H9 (cell line): ENCODE results near the gene POU2F2. TPM values are rescaled to one million over a fixed set of nuclear protein-coding genes. Genes with fewer than 3 reads are reported as not detected.

ENCODE experiments used
- DNase-seq: peaks from one replicate; pipeline ENCODE4 v3.0.0-alpha.2; 2017
- H2AFZ ChIP-seq: one replicate; pipeline ENCODE4 v1.6.1; 2013; ENCODE audit warnings: mild to moderate bottlenecking, low read length, control low read depth, moderate library complexity
- H2AK5ac ChIP-seq: 2 replicates; pipeline ENCODE4 v1.6.1; 2013; ENCODE audit warnings: low read length, control low read depth, mixed read lengths; ENCODE audit not compliant: insufficient read length
- H2BK120ac ChIP-seq: one replicate; pipeline ENCODE4 v1.6.1; 2013; ENCODE audit warnings: low read depth, mild to moderate bottlenecking, low read length, control low read depth, inconsistent platforms; ENCODE audit not compliant: poor library complexity, severe bottlenecking
- H2BK12ac ChIP-seq: 2 replicates; pipeline ENCODE4 v1.6.1; 2013; ENCODE audit warnings: low read length, control low read depth, mixed read lengths, low read depth; ENCODE audit not compliant: insufficient read length
- H2BK15ac ChIP-seq: 2 replicates; pipeline ENCODE4 v1.6.1; 2013; ENCODE audit warnings: low read depth, low read length, control low read depth
- H2BK20ac ChIP-seq: one replicate; pipeline ENCODE4 v1.6.1; 2013; ENCODE audit warnings: low read depth, mild to moderate bottlenecking, low read length, control low read depth, inconsistent platforms; ENCODE audit not compliant: poor library complexity, severe bottlenecking
- H2BK5ac ChIP-seq: 2 replicates; pipeline ENCODE4 v1.6.1; 2013; ENCODE audit warnings: low read length, control low read depth, mixed read lengths; ENCODE audit not compliant: insufficient read length
- H3K14ac ChIP-seq: 2 replicates; pipeline ENCODE4 v1.6.1; 2013; ENCODE audit warnings: low read length, control low read depth; ENCODE audit not compliant: insufficient read depth
- H3K18ac ChIP-seq: 2 replicates; pipeline ENCODE4 v1.6.1; 2013; ENCODE audit warnings: low read depth, mild to moderate bottlenecking, mixed read lengths, low read length, control low read depth; ENCODE audit not compliant: insufficient read length
- H3K23ac ChIP-seq: 2 replicates; pipeline ENCODE4 v1.6.1; 2013; ENCODE audit warnings: low read length, control low read depth, mixed read lengths, low read depth; ENCODE audit not compliant: insufficient read length
- H3K23me2 ChIP-seq: 2 replicates; pipeline ENCODE4 v1.6.1; 2013; ENCODE audit warnings: low read depth, mild to moderate bottlenecking, mixed read lengths, low read length, control low read depth; ENCODE audit not compliant: insufficient read length, poor library complexity, severe bottlenecking
- H3K27ac ChIP-seq: 2 replicates; pipeline ENCODE4 v1.5.1; 2013; ENCODE audit warnings: low read length, control low read depth, mixed read lengths, low read depth; ENCODE audit not compliant: insufficient read length
- H3K27me3 ChIP-seq: 2 replicates; pipeline ENCODE4 v1.6.1; 2013; ENCODE audit warnings: low read length, control low read depth, inconsistent platforms; ENCODE audit not compliant: insufficient read depth
- H3K4ac ChIP-seq: 2 replicates; pipeline ENCODE4 v1.6.1; 2013; ENCODE audit warnings: low read depth, mild to moderate bottlenecking, control low read depth, inconsistent platforms, low read length, moderate library complexity
- H3K4me1 ChIP-seq: 2 replicates; pipeline ENCODE4 v1.6.1; 2013; ENCODE audit warnings: low read length, control low read depth, inconsistent platforms; ENCODE audit not compliant: insufficient read depth
- H3K4me2 ChIP-seq: 2 replicates; pipeline ENCODE4 v1.6.1; 2013; ENCODE audit warnings: low read length, control low read depth, mixed read lengths; ENCODE audit not compliant: insufficient read length, insufficient read depth
- H3K56ac ChIP-seq: 2 replicates; pipeline ENCODE4 v1.6.1; 2013; ENCODE audit warnings: low read depth, mild to moderate bottlenecking, mixed read lengths, low read length, control low read depth; ENCODE audit not compliant: insufficient read length
- H3K79me1 ChIP-seq: 2 replicates; pipeline ENCODE4 v1.6.1; 2013; ENCODE audit warnings: low read depth, mild to moderate bottlenecking, moderate library complexity, low read length, control low read depth, inconsistent platforms; ENCODE audit not compliant: insufficient read depth, poor library complexity, severe bottlenecking
- H3K79me2 ChIP-seq: 2 replicates; pipeline ENCODE4 v1.6.1; 2013; ENCODE audit warnings: low read length, control low read depth, inconsistent platforms; ENCODE audit not compliant: insufficient read depth
- H3K9ac ChIP-seq: 2 replicates; pipeline ENCODE4 v1.6.1; 2013; ENCODE audit warnings: low read length, control low read depth, mixed read lengths; ENCODE audit not compliant: insufficient read length; ENCODE audit errors: extremely low read depth
- H3K9me3 ChIP-seq: one replicate; pipeline ENCODE4 v1.6.1; 2013; ENCODE audit warnings: low read depth, low read length, inconsistent platforms; ENCODE audit not compliant: control insufficient read depth
- H3T11ph ChIP-seq: one replicate; pipeline ENCODE4 v1.6.1; 2013; ENCODE audit warnings: mild to moderate bottlenecking, low read length, control low read depth, inconsistent platforms
- H4K20me1 ChIP-seq: one replicate; pipeline ENCODE4 v1.6.1; 2013; ENCODE audit not compliant: control insufficient read depth, insufficient read length, insufficient read depth
- H4K5ac ChIP-seq: 2 replicates; pipeline ENCODE4 v1.6.1; 2013; ENCODE audit warnings: low read depth, mild to moderate bottlenecking, mixed read lengths, low read length, control low read depth; ENCODE audit not compliant: insufficient read length
- H4K8ac ChIP-seq: replicated peaks from 2 replicates; pipeline ENCODE4 v1.6.1; 2013; ENCODE audit warnings: low read length, control low read depth, mixed read lengths, low read depth; ENCODE audit not compliant: insufficient read length
- H4K91ac ChIP-seq: 2 replicates; pipeline ENCODE4 v1.6.1; 2013; ENCODE audit warnings: low read depth, mild to moderate bottlenecking, moderate library complexity, mixed read lengths, low read length, control low read depth; ENCODE audit not compliant: insufficient read length
- H3K27ac Mint-ChIP-seq, 3 experiments: 2 replicates in 2 of 3; 3 replicates in 1 of 3; pipeline ENCODE4 v1.8.0; 2020 to 2021; ENCODE audit warnings: mixed read lengths in 3 of 3, mild to moderate bottlenecking in 1 of 3, moderate library complexity in 1 of 3
- H3K27me3 Mint-ChIP-seq: 2 replicates; pipeline ENCODE4 v1.8.0; 2021; ENCODE audit warnings: low read depth, mild to moderate bottlenecking, moderate library complexity, mixed read lengths
- H3K36me3 Mint-ChIP-seq, 3 experiments: 2 replicates in 2 of 3; 3 replicates in 1 of 3; pipeline ENCODE4 v1.8.0; 2020 to 2021; ENCODE audit warnings: low read depth in 3 of 3, mixed read lengths in 3 of 3; ENCODE audit not compliant: insufficient read depth in 1 of 3
- H3K4me1 Mint-ChIP-seq, 2 experiments: 2 replicates each; pipeline ENCODE4 v1.8.0; 2020; ENCODE audit warnings: mixed read lengths in 2 of 2
- H3K4me3 Mint-ChIP-seq, 2 experiments: 2 replicates in 1 of 2; 3 replicates in 1 of 2; pipeline ENCODE4 v1.8.0; 2020 to 2021; ENCODE audit warnings: mild to moderate bottlenecking in 2 of 2, mixed read lengths in 2 of 2, moderate library complexity in 1 of 2
- H3K9me3 Mint-ChIP-seq, 2 experiments: 2 replicates in 1 of 2; 3 replicates in 1 of 2; pipeline ENCODE4 v1.8.0; 2020; ENCODE audit warnings: mild to moderate bottlenecking in 2 of 2, mixed read lengths in 2 of 2, moderate library complexity in 1 of 2
- CTCF ChIP-seq: fragments of 200-600 bp; sonication (generic); conservative IDR thresholded peaks from 3 replicates; pipeline ENCODE4 v1.8.0; 2021; ENCODE audit warnings: antibody characterized with exemption, mild to moderate bottlenecking
- WGBS: extraction: QIAGEN DNeasy Blood & Tissue Kit; methylation state at CpG from one replicate; pipeline ENCODE4 v1.1.7; 2013; ENCODE audit warnings: missing lambda C conversion rate, low lambda C conversion rate, mixed read lengths; ENCODE audit not compliant: insufficient read length; ENCODE audit errors: extremely low coverage; 5-methylcytosine and 5-hydroxymethylcytosine counted together
- total RNA-seq: library from RNA; stranded (reverse); gene quantifications from 2 replicates; pipeline ENCODE4 v1.2.1, GENCODE V29; 2021

The POU2F2 gene
- total RNA-seq, 1 experiment from 2014 or later: 2.9 TPM

GRCh38 chr19:42051166-42052115 is 80.8 kb downstream of the POU2F2 start:
- Histone ChIP-seq H3T11ph (no peak overlapping the region), H3K4me2 (no peak overlapping the region), H4K91ac (no peak overlapping the region), H3K27ac (no peak overlapping the region), H3K9me3 (no peaks in the 10 kb centered on the region), H2BK120ac (no peak overlapping the region), H2AFZ (no peak overlapping the region), H3K23me2 (no peaks in the 10 kb centered on the region), H2BK5ac (no peak overlapping the region), H2BK15ac (no peak overlapping the region), H3K4me1 (no peaks in the 10 kb centered on the region), H3K27me3 (no peaks in the 10 kb centered on the region), H2AK5ac (no peak overlapping the region), H3K79me2 (no peaks in the 10 kb centered on the region), H3K79me1 (no peaks in the 10 kb centered on the region), H4K8ac (no peak overlapping the region), H4K5ac (no peak overlapping the region), H3K18ac (no peak overlapping the region), H3K9ac (no peak overlapping the region), H3K23ac (no peak overlapping the region), H2BK12ac (no peak overlapping the region), H2BK20ac (no peak overlapping the region), H3K56ac (no peak overlapping the region), H3K4ac (no peak overlapping the region), H4K20me1 (peaks cover 4% of the 10 kb centered on the region), H3K14ac (no peak overlapping the region)
- WGBS: no CpG with 5 or more reads among the region's 14 CpGs
- Mint-ChIP-seq H3K4me1 (no peaks in the 10 kb centered on the region), H3K27me3 (no peaks in the 10 kb centered on the region), H3K27ac (peak overlapping the region in 2 of 3 experiments; percentile 2 to 10; a peak in 4 of 7 replicates), H3K4me3 (no peak overlapping the region; a peak in 1 of 5 replicates), H3K36me3 (peaks cover 33 to 66% (median 62%) of the 10 kb centered on the region in 3 experiments; a peak in 6 of 7 replicates), H3K9me3 (no peaks in the 10 kb centered on the region)
- TF ChIP-seq CTCF: no peak
- DNase-seq: no peak
